AG09309 (cell line): Measurements from ENCODE around the gene EME1.

Experiments used
- DNase-seq: peaks from one replicate; pipeline ENCODE4 v3.0.0-alpha.2; 2010; ENCODE audit warnings: low read depth
- H3K4me3 ChIP-seq: 2 replicates; pipeline ENCODE4 v1.5.1; 2011; ENCODE audit warnings: mild to moderate bottlenecking, low read depth, low read length, moderate library complexity; ENCODE audit not compliant: control insufficient read depth
- TF ChIP-seq, protein P1 (sequence below): IDR thresholded peaks from 2 replicates; pipeline ENCODE4 v1.5.1; 2011; ENCODE audit warnings: mild to moderate bottlenecking, low read depth, low read length, inconsistent platforms; ENCODE audit not compliant: insufficient read depth, control insufficient read depth; ENCODE audit errors: missing control alignments

EME1 gene

DNA sequence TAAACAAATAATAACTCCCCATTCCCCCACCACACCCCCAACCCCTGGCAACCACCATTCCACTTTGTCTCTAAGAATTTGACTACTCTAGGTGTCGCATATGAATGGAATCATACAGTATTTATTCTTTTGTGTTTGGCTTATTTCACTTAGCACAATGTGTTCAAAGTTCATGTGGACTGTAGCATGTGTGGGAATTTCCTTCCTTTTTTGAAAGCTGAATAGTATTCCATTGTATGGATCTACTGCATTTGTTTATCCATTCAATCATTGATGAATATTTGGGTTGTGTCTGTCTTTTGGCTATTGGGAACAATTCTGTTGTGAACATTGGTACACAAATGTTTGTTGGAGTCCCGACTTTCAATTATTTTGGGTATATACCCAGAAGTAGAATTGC lies 49.7 kb downstream of the EME1 start:
- no peak for DNase-seq
- TF ChIP-seq, protein P1, sequence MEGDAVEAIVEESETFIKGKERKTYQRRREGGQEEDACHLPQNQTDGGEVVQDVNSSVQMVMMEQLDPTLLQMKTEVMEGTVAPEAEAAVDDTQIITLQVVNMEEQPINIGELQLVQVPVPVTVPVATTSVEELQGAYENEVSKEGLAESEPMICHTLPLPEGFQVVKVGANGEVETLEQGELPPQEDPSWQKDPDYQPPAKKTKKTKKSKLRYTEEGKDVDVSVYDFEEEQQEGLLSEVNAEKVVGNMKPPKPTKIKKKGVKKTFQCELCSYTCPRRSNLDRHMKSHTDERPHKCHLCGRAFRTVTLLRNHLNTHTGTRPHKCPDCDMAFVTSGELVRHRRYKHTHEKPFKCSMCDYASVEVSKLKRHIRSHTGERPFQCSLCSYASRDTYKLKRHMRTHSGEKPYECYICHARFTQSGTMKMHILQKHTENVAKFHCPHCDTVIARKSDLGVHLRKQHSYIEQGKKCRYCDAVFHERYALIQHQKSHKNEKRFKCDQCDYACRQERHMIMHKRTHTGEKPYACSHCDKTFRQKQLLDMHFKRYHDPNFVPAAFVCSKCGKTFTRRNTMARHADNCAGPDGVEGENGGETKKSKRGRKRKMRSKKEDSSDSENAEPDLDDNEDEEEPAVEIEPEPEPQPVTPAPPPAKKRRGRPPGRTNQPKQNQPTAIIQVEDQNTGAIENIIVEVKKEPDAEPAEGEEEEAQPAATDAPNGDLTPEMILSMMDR = no peak
- no peak overlapping the region for H3K4me3 ChIP-seq

DNA sequence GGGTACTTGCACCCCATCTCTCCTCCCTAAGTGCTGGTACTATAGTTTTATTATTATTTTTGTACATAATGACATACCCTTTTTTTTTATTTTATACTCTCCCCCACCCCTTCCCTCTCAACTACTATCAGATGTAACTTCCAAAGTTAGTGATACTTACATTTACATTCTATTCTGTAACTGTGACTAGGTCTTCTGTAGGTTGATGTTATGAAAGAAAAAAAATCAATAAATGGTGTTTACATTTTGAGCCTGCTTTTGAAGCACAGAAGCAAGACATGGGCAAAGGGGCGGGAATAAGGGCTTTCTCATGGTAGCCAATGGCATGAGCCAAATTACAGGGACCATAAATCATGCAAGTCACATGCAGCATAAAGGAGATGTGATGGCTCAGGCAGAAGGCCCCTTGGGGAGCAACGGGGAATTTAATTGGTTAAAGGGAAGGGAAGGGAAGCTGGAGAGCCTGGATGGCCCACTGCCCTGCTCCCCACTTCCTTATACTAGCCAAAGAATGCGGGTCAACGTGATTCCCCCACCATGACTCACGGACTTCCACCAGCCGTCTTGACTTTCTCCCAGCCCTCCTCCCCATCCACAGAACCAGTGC lies 50.6 kb downstream of the EME1 start:
- peak; percentile 61 for DNase-seq
- TF ChIP-seq, protein P1 = no peak
- H3K4me3 ChIP-seq = no peak overlapping the region

DNA sequence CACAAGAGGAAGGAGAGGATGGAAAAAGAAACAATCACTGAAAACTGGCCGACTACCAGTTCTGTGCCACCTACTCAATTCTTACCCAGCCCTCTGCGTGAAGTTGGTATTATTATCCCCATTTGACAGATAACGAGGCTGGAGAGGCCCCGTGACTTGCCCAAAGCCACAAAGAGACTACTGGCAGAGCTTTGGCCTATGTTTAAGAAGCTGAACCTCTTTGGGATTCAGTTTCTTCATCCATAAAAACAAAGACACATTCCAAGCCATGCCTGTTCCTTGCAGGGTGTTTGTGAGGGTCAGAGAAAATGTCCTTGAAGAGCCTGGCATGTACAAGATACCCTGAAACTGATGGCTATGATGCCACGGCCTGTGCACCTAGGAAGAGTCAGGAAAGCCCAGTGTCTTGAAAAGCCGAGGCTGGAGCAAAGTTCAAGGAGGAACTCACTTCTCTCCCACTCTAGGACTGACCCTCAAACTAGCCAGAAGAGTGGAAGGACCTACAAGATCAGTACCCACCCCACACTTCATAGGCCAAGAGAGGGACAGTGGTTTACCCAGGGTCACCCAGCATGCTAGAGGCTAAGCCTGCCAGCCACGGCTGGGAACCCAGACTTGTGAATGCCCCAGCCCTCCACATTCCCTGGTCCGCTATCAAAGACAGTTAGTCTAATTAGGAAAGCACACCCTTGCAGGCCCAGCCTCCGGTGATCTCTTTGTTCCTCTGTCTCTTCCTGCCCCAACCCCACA lies 51.4 kb downstream of the EME1 start:
- H3K4me3 ChIP-seq = no peak overlapping the region
- TF ChIP-seq, protein P1 = no peak
- DNase-seq = no peak

DNA sequence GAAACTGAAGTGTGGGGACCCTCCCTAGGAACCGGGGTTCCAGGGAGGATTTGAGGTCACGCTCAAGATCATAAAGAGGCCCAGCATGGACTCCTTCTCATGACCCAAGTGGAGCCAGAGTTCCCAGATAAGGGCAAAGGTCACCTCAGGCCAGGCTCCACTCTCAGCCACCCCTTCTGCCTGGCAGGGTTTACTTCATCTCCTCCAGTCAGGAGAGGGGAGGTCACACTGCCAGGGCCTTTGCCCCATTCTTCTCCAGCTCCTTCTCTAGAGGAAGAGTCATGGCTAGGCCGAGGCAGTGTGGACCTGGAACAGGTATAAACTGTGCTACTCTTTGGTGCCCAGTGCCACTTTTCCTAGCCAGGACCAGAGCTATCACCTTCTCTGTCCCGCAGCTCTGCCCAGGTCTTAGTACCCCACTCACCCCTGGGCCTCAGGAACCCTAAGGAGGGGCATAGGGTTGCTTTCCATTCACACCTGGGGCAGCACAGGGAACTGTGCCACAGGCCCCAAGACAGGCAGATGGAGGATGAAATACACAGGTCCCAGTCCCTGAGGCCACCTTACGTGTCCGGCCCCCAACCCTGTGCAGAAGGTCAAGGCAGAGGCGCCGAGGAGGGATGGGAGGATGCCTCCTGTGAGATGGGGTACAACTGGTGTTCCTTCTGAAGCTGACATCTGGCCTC lies 52.1 kb downstream of the EME1 start:
- TF ChIP-seq, protein P1 = no peak
- peak overlapping the region; percentile 79 for H3K4me3 ChIP-seq
- DNase-seq = no peak

DNA sequence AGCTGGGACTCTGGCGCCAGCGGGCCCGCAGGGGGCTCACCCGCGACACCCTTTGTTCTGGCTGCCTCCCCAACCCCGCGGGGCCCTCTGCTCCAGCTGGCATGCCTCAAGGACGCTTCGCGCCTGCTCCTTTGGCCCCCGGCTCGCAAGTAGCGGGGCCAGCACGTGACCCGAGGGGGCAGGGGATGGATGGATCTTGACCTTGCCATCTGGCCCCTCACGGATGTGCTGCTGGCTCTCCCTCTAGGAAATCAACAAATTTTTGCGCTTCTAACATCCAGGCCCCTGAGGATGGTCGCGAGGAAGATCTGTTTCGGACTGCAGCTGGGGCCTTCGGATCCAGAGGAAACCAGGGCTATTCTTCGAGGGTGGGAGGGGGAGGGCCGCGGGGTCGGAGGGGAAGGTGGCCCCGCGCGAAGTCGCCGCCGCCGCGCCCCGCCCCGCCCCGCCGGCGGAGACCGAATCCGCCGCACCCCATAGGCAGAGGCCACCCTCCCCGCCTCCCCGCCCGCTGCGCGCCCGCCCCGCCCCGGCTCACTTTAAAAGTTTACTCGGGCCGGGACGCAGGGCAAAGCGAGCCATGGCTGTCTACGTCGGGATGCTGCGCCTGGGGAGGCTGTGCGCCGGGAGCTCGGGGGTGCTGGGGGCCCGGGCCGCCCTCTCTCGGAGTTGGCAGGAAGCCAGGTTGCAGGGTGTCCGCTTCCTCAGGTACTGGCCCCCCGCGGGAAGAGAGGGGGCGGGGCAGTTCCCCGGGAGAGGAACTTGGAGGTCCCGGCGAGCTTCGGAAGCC lies 52.8 kb downstream of the EME1 start, which contains the start of gene ACSF2:
Gene ACSF2, plus strand, starts transcription at position 537 of the 790 bp plus-strand sequence. Its CDS starts 44 bp downstream, at position 581.
- TF ChIP-seq, protein P1 = no peak
- H3K4me3 ChIP-seq = peak within 1 kb of the TSS; percentile 79
- no peak for DNase-seq

DNA sequence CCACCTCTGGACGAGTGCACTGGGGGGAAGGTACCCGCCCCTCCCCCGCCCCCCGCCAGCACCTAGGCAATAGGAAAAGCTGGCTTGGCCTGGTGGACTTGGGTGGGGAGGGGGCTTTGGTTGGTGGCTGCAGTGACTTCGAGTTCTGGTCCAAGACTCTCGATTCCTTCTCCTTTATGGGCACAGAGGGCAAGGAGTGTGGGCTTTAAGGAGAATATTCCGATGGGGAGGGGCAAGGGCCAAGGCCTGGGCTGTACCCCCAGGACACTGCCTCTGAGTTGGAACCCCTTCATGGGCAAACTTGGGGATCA lies 53.4 kb downstream of the EME1 start:
- no peak for DNase-seq
- TF ChIP-seq, protein P1 = no peak

More for the DNA sequence above, 53.4 kb downstream of the EME1 start:
- H3K4me3 ChIP-seq = peak overlapping the region; percentile 79
